Hepatocyte (in vitro differentiated cells): ENCODE data around the gene TESMIN. TPM values are rescaled to one million over a fixed set of nuclear protein-coding genes. Genes with fewer than 3 reads are reported as not detected.

Experiments used
- DNase-seq: peaks from one replicate; pipeline ENCODE4 v3.0.0-alpha.2; 2016; ENCODE audit warnings: low spot score
- H2AFZ ChIP-seq: fragments of 200-600 bp; sonication (generic); 2 replicates; pipeline ENCODE4 v1.6.0; 2016; ENCODE audit warnings: antibody characterized with exemption, mild to moderate bottlenecking
- H3K27ac ChIP-seq: fragments of 200-600 bp; sonication (generic); 2 replicates; pipeline ENCODE4 v1.5.1; 2016; ENCODE audit warnings: mild to moderate bottlenecking
- H3K27me3 ChIP-seq: fragments of 200-600 bp; sonication (generic); 2 replicates; pipeline ENCODE4 v1.6.1; 2016
- H3K36me3 ChIP-seq: fragments of 200-600 bp; sonication (generic); replicated peaks from 2 replicates; pipeline ENCODE4 v1.5.1; 2016; ENCODE audit warnings: low read depth; ENCODE audit not compliant: insufficient read depth
- H3K4me1 ChIP-seq: fragments of 200-600 bp; sonication (generic); 2 replicates; pipeline ENCODE4 v1.5.1; 2016; ENCODE audit warnings: mild to moderate bottlenecking, moderate library complexity; ENCODE audit not compliant: insufficient read depth
- H3K4me2 ChIP-seq: fragments of 200-600 bp; sonication (generic); 2 replicates; pipeline ENCODE4 v1.6.0; 2016
- H3K4me3 ChIP-seq: fragments of 200-600 bp; sonication (generic); 2 replicates; pipeline ENCODE4 v1.5.1; 2016; ENCODE audit warnings: mild to moderate bottlenecking
- H3K79me2 ChIP-seq: fragments of 200-600 bp; sonication (generic); 2 replicates; pipeline ENCODE4 v1.6.0; 2017; ENCODE audit warnings: mild to moderate bottlenecking
- H3K9me2 ChIP-seq: fragments of 200-600 bp; sonication (generic); replicated peaks from 2 replicates; pipeline ENCODE4 v1.6.0; 2017; ENCODE audit warnings: mild to moderate bottlenecking; ENCODE audit not compliant: insufficient read depth
- H3K9me3 ChIP-seq: fragments of 200-600 bp; sonication (generic); 2 replicates; pipeline ENCODE4 v1.5.1; 2016; ENCODE audit warnings: low read depth, mild to moderate bottlenecking
- H4K20me1 ChIP-seq: fragments of 200-600 bp; sonication (generic); 2 replicates; pipeline ENCODE4 v1.6.0; 2016; ENCODE audit warnings: mild to moderate bottlenecking; ENCODE audit not compliant: insufficient read depth, poor library complexity, severe bottlenecking
- EZH2 ChIP-seq: fragments of 200-600 bp; sonication (generic); IDR thresholded peaks from 2 replicates; pipeline ENCODE4 v1.6.1; 2016; ENCODE audit warnings: antibody characterized with exemption, mild to moderate bottlenecking, borderline replicate concordance
- EZH2phosphoT487 ChIP-seq: fragments of 200-600 bp; sonication (generic); IDR thresholded peaks from one replicate; pipeline ENCODE4 v1.6.1; 2018; ENCODE audit warnings: antibody characterized with exemption, mild to moderate bottlenecking, low read depth, moderate library complexity; ENCODE audit not compliant: unreplicated experiment, severe bottlenecking
- WGBS: methylation state at CpG from one replicate; pipeline ENCODE4 v1.1.6; 2016; ENCODE audit warnings: low lambda C conversion rate; ENCODE audit errors: missing lambda C conversion rate; 5-methylcytosine and 5-hydroxymethylcytosine counted together
- polyA plus RNA-seq: library from polyadenylated mRNA; unstranded; fragments of >200 nt; fragmentation: Nextera tagmentation; extraction: Ambion mirVana; gene quantifications from 2 replicates; pipeline ENCODE4 v1.2.1, GENCODE V29; 2016
- total RNA-seq: library from RNA; depleted of rRNA; stranded (reverse); fragments of >200 nt; gene quantifications from 2 replicates; pipeline ENCODE4 v1.2.3, GENCODE V29; 2014
- TF ChIP-seq, protein P1 (sequence below): fragments of 200-600 bp; sonication (generic); IDR thresholded peaks from 2 replicates; pipeline ENCODE4 v1.5.1; 2016; ENCODE audit warnings: antibody characterized with exemption, mild to moderate bottlenecking; ENCODE audit not compliant: poor library complexity

Gene TESMIN
- total and polyA plus RNA-seq, 2 experiments from 2014 or later = 1.5 to 6.7 TPM

DNA sequence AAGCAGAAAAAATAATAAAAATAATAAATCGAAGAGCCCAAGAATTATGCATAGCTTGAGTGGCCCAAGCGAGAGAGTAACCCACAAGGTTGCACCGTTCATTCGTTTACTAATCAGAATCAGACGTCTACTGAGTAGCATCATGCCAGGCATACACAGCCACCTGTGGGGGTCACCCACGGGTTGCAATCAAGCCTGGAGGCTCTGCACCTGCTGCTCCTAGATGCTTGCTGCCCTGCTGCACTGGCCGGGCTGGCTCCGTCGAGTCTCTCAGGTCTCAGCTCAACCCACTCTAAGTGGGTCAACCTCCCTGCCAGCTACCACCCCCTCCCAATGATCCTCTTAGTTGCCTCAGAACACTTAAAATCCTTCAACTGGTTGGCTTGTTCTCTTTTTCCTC, 2.0 kb upstream of the TESMIN start:
- WGBS = 85% methylated on average over 9 of the region's 9 CpGs
- Histone ChIP-seq H3K9me2 (no peaks in the 10 kb centered on the region), H3K4me3 (no peak overlapping the region), H3K27ac (no peak overlapping the region), H2AFZ (no peak overlapping the region), H3K9me3 (no peaks in the 10 kb centered on the region), H3K4me2 (no peak overlapping the region), H3K4me1 (peaks cover 5% of the 10 kb centered on the region), H3K79me2 (no peaks in the 10 kb centered on the region), H4K20me1 (no peaks in the 10 kb centered on the region), H3K36me3 (no peaks in the 10 kb centered on the region), H3K27me3 (no peaks in the 10 kb centered on the region)
- TF ChIP-seq, protein P1, sequence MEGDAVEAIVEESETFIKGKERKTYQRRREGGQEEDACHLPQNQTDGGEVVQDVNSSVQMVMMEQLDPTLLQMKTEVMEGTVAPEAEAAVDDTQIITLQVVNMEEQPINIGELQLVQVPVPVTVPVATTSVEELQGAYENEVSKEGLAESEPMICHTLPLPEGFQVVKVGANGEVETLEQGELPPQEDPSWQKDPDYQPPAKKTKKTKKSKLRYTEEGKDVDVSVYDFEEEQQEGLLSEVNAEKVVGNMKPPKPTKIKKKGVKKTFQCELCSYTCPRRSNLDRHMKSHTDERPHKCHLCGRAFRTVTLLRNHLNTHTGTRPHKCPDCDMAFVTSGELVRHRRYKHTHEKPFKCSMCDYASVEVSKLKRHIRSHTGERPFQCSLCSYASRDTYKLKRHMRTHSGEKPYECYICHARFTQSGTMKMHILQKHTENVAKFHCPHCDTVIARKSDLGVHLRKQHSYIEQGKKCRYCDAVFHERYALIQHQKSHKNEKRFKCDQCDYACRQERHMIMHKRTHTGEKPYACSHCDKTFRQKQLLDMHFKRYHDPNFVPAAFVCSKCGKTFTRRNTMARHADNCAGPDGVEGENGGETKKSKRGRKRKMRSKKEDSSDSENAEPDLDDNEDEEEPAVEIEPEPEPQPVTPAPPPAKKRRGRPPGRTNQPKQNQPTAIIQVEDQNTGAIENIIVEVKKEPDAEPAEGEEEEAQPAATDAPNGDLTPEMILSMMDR = no peak
- TF ChIP-seq EZH2 (no peak), EZH2phosphoT487 (no peak)
- DNase-seq = no peak

DNA sequence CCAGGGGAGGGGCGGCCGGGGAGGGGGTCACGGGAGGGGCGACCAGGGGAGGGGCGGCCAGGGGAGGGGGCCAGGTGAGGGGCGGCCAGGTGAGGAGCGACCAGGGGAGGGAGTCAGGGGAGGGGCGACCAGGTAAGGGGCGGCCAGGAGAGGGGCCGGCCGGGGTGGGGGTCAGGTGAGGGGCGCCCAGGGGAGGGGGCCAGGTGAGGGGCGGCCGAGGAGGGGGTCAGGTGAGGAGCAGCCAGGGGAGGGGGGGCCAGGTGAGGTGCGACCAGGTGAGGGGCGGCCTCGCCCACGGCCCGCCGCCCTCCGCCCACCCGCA, 355 bp downstream of the TESMIN start:
- Histone ChIP-seq H3K9me3 (no peaks in the 10 kb centered on the region), H2AFZ (peak overlapping the region; percentile 45), H4K20me1 (no peaks in the 10 kb centered on the region), H3K79me2 (no peaks in the 10 kb centered on the region), H3K9me2 (no peaks in the 10 kb centered on the region), H3K27ac (no peak overlapping the region), H3K36me3 (no peaks in the 10 kb centered on the region), H3K27me3 (no peaks in the 10 kb centered on the region), H3K4me3 (peak overlapping the region; percentile 54), H3K4me1 (peaks cover 5% of the 10 kb centered on the region), H3K4me2 (peak overlapping the region; percentile 87)
- no CpG with 5 or more reads among the region's 22 CpGs for WGBS
- DNase-seq = no peak
- TF ChIP-seq, protein P1 = no peak
- TF ChIP-seq EZH2phosphoT487 = no peak
- TF ChIP-seq EZH2 = no peak

DNA sequence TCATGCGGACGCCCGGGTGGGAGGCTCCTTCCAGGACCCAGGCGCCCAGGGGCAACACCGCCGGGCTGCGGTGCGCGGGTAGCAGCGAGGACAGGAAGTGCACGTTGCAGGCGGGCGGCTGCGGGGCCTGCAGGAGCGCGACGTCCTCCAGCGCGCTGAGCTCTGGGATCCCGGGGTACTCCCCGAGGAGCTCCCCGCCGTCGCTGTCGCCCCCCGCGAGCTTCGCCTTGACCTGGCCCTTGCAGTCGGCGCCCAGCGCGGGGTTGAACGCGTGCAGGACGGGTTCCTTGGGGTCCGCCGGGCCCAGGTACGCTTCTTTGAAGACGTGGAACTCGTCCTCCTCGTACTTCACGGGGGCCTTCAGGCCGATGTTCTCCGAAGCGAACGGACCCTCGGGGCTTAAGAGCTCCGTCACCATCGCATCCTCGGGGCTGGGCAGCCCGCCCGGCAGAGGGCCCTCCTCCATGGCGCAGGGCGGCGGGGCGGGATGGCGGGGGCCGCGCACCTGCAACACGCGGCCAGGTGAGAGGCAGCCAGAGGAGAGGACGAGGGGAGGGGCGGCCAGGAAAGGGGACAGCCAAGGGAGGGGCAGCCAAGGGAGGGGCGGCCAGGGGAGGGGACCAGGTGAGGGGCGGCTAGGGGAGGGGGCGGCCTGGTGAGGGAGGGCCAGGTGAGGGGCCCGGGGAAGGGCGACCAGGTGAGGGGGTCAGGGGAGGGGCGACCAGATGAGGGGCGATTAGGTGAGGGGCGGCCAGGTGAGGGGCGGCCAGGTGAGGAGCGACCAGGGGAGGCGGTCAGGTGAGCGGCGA, 921 bp downstream of the TESMIN start:
- peaks cover 5% of the 10 kb centered on the region for H3K4me1 ChIP-seq
- H3K9me3 ChIP-seq = no peaks in the 10 kb centered on the region
- H3K27ac ChIP-seq = no peak overlapping the region
- no peaks in the 10 kb centered on the region for H3K9me2 ChIP-seq
- peak overlapping the region; percentile 87 for H3K4me2 ChIP-seq
- H3K27me3 ChIP-seq = no peaks in the 10 kb centered on the region
- H3K79me2 ChIP-seq = no peaks in the 10 kb centered on the region
- peak overlapping the region; percentile 54 for H3K4me3 ChIP-seq
- no peak for TF ChIP-seq EZH2
- TF ChIP-seq, protein P1 = no peak
- peak; percentile 46 for DNase-seq
- H3K36me3 ChIP-seq = no peaks in the 10 kb centered on the region
- no peaks in the 10 kb centered on the region for H4K20me1 ChIP-seq
- peak overlapping the region; percentile 63 for H2AFZ ChIP-seq
- 18% methylated on average over 30 of the region's 76 CpGs for WGBS
